ENCODE measurements around the gene PROSER1.
A peak's percentile ranks its signal among the peaks of the same experiment; 100 is the strongest.

- peak; percentile 63 for TF ChIP-seq CTCF (IDR thresholded peaks at IDR 0.05)
- no peak for TF ChIP-seq ZFX (IDR thresholded peaks at IDR 0.05; ENCODE audit: borderline replicate concordance)
Observed at GRCh38 chr13:39051157-39051556, 13.3 kb upstream of the PROSER1 start.
